ENCODE results near the gene FRMD4B. TPM values are rescaled to one million over a fixed set of nuclear protein-coding genes. Genes with fewer than 3 reads are reported as not detected.

FRMD4B gene
- total RNA-seq, 1 donor from 2014 or later = 53.5 TPM

DNA sequence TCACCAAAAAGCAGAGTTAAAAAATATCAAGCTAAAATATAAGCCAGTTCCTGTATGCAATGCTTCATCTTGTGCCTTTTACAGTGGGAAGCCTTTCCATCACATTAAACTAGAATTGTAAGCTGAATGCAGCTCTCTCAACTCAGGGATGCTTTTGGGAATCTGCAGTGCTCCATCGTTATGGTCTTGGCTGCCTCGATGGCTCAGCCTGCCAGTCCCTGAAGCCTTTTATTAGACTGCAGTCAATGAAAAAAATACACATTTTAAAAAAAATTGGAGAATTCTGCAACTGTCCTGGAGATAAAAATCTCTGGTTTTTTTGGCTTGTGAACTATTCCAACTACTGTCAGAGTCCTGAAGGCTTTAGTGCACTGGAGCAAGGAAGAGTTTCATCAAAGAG is 53.0 kb downstream of the FRMD4B start:
- Histone ChIP-seq H3K4me3 (no peak overlapping the region), H3K27me3 (no peaks in the 10 kb centered on the region), H3K27ac (no peak overlapping the region), H3K9me3 (no peaks in the 10 kb centered on the region), H3K36me3 (no peaks in the 10 kb centered on the region), H3K4me1 (no peaks in the 10 kb centered on the region)
- no peak for DNase-seq (ENCODE audit: extremely low spot score in 2 of 2)
- TF ChIP-seq, protein P1, sequence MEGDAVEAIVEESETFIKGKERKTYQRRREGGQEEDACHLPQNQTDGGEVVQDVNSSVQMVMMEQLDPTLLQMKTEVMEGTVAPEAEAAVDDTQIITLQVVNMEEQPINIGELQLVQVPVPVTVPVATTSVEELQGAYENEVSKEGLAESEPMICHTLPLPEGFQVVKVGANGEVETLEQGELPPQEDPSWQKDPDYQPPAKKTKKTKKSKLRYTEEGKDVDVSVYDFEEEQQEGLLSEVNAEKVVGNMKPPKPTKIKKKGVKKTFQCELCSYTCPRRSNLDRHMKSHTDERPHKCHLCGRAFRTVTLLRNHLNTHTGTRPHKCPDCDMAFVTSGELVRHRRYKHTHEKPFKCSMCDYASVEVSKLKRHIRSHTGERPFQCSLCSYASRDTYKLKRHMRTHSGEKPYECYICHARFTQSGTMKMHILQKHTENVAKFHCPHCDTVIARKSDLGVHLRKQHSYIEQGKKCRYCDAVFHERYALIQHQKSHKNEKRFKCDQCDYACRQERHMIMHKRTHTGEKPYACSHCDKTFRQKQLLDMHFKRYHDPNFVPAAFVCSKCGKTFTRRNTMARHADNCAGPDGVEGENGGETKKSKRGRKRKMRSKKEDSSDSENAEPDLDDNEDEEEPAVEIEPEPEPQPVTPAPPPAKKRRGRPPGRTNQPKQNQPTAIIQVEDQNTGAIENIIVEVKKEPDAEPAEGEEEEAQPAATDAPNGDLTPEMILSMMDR (IDR thresholded peaks at IDR 0.05) = no peak
- intact Hi-C loops (cut with DNase I) = no loop called here

DNA sequence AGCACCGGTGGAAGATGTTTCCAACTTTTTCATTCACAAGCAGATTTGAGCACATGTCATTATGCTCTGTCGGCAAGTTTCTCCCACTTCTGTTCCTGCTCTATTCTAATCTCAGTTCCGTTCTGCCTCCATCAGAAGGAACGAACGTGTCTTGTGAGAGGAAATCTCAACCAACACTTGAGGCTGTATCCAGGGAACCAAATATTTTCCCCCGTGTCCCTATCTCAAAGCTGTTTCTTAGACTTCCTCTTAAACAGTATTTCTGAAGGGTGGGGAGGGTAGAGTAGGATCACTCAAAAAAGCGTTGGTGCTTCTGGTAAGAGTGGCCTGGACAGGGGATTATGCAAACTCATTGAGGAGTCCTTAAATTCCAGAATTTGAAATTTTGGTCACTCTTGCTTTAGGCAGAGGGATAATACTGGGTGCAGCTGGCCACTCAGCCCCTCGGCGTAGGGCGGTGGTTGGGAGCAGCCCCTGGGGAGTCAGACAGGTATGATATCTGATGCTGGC is 54.9 kb downstream of the FRMD4B start:
- TF ChIP-seq, protein P1 (IDR thresholded peaks at IDR 0.05) = no peak
- TF ChIP-seq POLR2A (IDR thresholded peaks at IDR 0.05) (no peak), POLR2AphosphoS5 (IDR thresholded peaks at IDR 0.05; ENCODE audit: insufficient read depth in 1 of 2, low read depth in 1 of 2) (no peak)
- Histone ChIP-seq H3K27me3 (no peaks in the 10 kb centered on the region), H3K27ac (no peak overlapping the region), H3K4me1 (peaks cover 6% of the 10 kb centered on the region), H3K36me3 (no peaks in the 10 kb centered on the region), H3K4me3 (no peak overlapping the region), H3K9me3 (no peaks in the 10 kb centered on the region)
- DNase-seq (ENCODE audit: extremely low spot score in 2 of 2) = no peak
- intact Hi-C loops (cut with DNase I) = no loop called here

DNA sequence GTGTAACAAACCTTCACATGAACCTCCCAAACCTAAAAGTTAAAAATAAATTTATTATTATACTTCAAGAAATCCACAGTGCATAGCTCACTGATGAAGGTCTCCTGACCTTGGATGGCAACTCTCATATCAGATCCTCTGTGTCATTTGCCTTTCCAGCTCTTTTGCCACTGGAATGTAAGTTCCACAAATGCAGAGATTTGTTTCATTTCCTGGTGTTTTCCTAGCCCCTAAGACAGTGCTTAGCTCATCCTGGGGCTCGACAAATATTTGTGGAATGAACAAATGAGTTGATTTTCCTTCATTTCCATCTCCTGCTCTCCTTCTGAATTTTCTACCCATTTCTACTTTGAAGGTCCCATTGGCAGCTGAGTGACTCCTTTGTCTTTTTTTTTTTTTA is 56.0 kb downstream of the FRMD4B start:
- Histone ChIP-seq H3K36me3 (no peaks in the 10 kb centered on the region), H3K27ac (no peak overlapping the region), H3K4me3 (no peak overlapping the region), H3K9me3 (no peaks in the 10 kb centered on the region), H3K4me1 (peaks cover 6% of the 10 kb centered on the region), H3K27me3 (no peaks in the 10 kb centered on the region)
- no peak for DNase-seq (ENCODE audit: extremely low spot score in 2 of 2)
- intact Hi-C loops (cut with DNase I) = no loop called here
- TF ChIP-seq, protein P1 (IDR thresholded peaks at IDR 0.05) = no peak
- TF ChIP-seq POLR2A (IDR thresholded peaks at IDR 0.05) (no peak), POLR2AphosphoS5 (IDR thresholded peaks at IDR 0.05; ENCODE audit: insufficient read depth in 1 of 2, low read depth in 1 of 2) (no peak)

DNA sequence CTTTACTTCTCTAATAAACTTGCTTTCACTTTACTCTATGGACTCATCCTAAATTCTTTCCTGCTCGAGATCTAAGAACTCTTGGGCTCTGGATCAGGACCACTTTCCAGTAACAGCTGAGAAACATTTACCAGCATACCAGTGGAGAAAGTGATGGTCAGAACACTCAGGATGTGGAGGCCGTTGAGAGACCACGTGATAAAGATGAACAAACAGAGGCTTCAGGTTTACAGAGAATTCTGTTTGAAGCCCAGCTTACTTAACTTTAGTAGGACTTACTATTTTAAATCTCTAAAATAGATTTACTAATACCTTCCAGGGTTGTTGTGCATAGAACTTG is 57.0 kb downstream of the FRMD4B start:
- intact Hi-C loops (cut with DNase I) = no loop called here
- Histone ChIP-seq H3K9me3 (no peaks in the 10 kb centered on the region), H3K4me3 (no peak overlapping the region), H3K27me3 (no peaks in the 10 kb centered on the region), H3K4me1 (peaks cover 6% of the 10 kb centered on the region), H3K36me3 (no peaks in the 10 kb centered on the region), H3K27ac (no peak overlapping the region)
- TF ChIP-seq POLR2A (IDR thresholded peaks at IDR 0.05) (no peak), POLR2AphosphoS5 (IDR thresholded peaks at IDR 0.05; ENCODE audit: insufficient read depth in 1 of 2, low read depth in 1 of 2) (no peak)
- TF ChIP-seq, protein P1 (IDR thresholded peaks at IDR 0.05) = no peak
- no peak for DNase-seq (ENCODE audit: extremely low spot score in 2 of 2)

DNA sequence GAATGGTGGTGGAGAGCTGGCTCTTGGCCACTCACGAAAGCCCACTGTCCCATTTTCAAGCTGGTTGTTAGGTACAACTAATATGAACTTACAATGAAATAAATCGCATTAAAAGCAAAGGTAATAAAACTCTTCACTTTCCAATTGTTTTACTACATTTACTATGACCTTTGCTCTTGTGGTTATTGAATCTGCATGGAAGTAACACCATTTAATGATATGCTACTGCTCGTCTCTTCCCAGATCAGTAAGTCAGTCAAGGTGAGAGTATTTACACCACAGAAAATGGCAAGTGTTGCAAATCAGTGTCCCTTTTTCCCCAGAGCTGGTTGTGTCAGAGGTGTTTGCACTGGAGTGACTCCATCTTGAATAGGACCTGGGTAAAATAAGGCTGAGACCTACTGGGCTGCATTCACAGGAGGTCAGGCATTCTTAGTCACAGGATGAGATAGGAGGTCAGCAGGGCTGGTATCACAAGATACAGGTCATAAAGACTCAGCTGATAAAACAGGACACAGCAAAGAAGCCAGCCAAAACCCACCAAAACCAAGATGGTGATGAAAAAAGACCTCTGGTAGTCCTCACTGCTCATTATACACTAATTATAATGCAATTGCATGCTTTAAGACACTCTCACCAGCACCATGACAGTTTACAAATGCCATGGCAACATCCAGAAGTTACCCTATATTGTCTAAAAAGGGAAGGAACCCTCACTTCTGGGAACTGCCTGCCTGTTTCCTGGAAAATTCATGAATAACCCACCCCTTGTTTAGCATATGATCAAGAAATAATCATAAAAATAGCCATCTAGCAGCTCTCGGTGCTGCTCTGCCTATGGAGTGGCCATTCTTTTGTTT is 57.6 kb downstream of the FRMD4B start:
- DNase-seq (ENCODE audit: extremely low spot score in 2 of 2) = no peak
- Histone ChIP-seq H3K27ac (no peak overlapping the region), H3K9me3 (no peaks in the 10 kb centered on the region), H3K4me1 (peaks cover 6% of the 10 kb centered on the region), H3K36me3 (no peaks in the 10 kb centered on the region), H3K27me3 (no peaks in the 10 kb centered on the region), H3K4me3 (no peak overlapping the region)
- intact Hi-C loops (cut with DNase I) = no loop called here
- TF ChIP-seq POLR2A (IDR thresholded peaks at IDR 0.05) (no peak), POLR2AphosphoS5 (IDR thresholded peaks at IDR 0.05; ENCODE audit: insufficient read depth in 1 of 2, low read depth in 1 of 2) (no peak)
- TF ChIP-seq, protein P1 (IDR thresholded peaks at IDR 0.05) = no peak

Measured in vagina (tissue), 2 donors.